Mammary epithelial cell (primary cell): ENCODE data around the gene ZNF57.

Experiments
- EZH2 ChIP-seq: IDR thresholded peaks from 2 replicates; pipeline ENCODE4 v1.6.1; 2012; ENCODE audit warnings: low read length, inconsistent platforms, borderline replicate concordance
- TF ChIP-seq, protein P1 (sequence below), 2 donors: IDR thresholded peaks in 1 of 2; conservative IDR thresholded peaks in 1 of 2; 2 replicates each; pipeline ENCODE4 v1.5.1; 2011 to 2012; ENCODE audit warnings: inconsistent platforms in 2 of 2, low read length in 2 of 2, mild to moderate bottlenecking in 2 of 2, control low read depth in 1 of 2, low read depth in 1 of 2; ENCODE audit not compliant: insufficient read depth in 1 of 2; ENCODE audit errors: extremely low read depth in 1 of 2

DNA sequence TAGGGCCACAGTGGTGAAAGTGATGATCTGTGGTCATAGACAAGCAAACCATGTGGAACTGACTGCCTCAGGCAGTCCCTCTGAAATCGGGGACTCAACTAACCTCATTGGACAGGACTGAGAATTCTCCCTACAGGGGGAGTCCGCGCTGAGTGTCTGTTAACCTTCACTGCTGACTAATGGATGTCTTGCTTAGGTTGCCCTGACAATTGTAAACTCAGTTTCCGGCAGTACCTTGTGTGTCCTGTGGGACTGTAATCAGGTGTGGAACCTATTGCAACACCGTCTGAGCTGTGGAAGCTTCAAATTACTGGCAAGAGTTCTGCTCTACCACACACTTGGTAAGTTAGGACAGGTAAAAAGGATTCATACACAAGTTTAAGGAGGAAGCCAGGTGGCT lies 22.3 kb downstream of the ZNF57 start:
- TF ChIP-seq, protein P1, sequence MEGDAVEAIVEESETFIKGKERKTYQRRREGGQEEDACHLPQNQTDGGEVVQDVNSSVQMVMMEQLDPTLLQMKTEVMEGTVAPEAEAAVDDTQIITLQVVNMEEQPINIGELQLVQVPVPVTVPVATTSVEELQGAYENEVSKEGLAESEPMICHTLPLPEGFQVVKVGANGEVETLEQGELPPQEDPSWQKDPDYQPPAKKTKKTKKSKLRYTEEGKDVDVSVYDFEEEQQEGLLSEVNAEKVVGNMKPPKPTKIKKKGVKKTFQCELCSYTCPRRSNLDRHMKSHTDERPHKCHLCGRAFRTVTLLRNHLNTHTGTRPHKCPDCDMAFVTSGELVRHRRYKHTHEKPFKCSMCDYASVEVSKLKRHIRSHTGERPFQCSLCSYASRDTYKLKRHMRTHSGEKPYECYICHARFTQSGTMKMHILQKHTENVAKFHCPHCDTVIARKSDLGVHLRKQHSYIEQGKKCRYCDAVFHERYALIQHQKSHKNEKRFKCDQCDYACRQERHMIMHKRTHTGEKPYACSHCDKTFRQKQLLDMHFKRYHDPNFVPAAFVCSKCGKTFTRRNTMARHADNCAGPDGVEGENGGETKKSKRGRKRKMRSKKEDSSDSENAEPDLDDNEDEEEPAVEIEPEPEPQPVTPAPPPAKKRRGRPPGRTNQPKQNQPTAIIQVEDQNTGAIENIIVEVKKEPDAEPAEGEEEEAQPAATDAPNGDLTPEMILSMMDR (conservative IDR thresholded peaks at IDR 0.05 in 1 of 2, IDR thresholded peaks at IDR 0.05 in 1 of 2; ENCODE audit: extremely low read depth in 1 of 2, insufficient read depth in 1 of 2, low read depth in 1 of 2, low read length in 2 of 2), result peak; percentile 17 to 27
- no peak for TF ChIP-seq EZH2
